Measurements from ENCODE around the gene IFT52.
"Not testable (repeated sequence)": the region's sequence is repeated elsewhere in the genome, so short reads cannot be mapped to it uniquely, and the experiment has no call there.

IFT52 gene

DNA sequence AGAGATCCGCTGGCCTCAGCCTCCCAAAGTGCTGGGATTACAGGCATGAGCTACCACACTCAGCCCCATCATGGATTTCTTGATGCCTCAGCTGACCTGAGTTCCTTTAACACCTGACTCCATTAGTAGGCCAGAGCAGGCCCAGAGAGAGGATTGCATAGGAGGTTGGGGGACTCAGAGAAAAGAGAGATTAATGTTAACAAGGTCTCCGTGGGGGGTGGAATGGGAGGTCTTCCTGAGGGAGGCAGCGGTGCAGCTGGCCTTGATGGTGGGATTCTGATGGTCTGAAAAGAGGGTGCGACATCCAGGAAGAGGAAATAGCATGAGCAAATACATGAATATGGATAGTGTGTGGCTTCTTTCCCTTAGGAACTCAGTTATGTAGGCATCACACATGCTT is 22.0 kb upstream of the IFT52 start:
- DNase-seq = no peak

DNA sequence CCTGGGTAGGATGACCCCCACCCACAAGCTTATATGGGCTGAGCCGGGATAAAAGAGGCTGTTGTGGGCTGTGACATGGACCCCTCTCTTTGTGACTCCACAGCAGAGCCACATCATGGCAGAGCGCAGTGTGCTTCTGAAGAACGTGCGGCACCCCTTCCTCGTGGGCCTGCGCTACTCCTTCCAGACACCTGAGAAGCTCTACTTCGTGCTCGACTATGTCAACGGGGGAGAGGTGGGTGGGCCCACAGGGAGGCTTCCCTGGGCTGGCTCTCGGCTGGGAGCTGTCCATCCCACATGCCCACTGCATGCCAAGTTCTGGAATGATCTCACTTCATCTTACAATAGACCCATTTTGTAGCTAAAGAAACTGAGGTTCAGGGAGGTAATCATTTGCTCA is 21.5 kb upstream of the IFT52 start:
- no peak for DNase-seq

DNA sequence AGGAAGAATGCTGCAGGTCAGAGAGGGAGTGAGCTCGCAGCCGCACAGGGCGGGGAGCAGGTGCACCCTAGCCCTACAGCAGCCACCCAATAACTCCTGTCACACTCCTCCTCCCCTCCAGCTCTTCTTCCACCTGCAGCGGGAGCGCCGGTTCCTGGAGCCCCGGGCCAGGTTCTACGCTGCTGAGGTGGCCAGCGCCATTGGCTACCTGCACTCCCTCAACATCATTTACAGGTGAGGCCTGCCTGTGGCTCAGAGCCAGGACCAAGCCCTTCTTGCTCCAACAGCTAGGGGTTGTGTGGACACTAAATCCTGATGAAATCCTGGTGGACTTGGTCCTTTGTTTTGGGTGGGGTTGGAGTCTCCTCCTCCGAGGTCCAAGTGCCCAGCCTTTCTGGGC is 20.2 kb upstream of the IFT52 start:
- no peak for DNase-seq

DNA sequence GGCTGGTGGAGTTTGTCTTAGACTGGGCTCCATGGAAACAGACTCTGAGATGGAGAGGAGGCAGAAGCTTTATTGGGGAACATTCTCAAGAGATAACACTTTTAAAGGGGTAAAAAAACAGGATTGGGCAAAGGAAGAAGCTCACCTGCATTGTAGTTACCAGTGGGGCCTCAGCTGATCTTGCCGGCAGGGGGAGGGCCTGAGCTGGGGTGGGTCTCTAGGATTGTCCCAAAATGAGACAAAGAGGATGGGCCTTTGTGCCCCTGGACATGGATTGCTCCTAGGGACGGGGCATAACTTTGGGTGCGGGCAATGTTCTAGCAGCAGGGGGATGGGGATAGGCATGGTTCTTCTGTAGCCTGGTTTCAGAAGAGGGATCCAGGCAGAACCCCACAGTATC is 19.4 kb upstream of the IFT52 start:
- no peak for DNase-seq

DNA sequence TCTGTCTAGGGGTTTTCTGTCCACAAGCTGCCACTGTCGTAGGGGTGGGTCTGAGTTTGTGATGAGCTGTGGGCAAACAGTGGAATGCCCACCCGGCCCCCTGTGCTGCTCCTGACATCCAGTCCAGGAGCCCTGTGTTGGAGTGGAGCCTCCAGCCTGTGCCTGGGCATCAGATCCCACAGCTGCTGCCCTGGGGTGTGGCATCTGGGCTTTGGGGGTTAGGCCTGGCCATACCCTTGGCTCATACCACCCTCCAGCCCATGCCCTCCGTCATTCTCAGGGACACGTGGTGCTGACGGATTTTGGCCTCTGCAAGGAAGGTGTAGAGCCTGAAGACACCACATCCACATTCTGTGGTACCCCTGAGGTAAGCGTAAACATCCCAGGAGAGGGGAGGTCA is 19.0 kb upstream of the IFT52 start:
- no peak for DNase-seq

DNA sequence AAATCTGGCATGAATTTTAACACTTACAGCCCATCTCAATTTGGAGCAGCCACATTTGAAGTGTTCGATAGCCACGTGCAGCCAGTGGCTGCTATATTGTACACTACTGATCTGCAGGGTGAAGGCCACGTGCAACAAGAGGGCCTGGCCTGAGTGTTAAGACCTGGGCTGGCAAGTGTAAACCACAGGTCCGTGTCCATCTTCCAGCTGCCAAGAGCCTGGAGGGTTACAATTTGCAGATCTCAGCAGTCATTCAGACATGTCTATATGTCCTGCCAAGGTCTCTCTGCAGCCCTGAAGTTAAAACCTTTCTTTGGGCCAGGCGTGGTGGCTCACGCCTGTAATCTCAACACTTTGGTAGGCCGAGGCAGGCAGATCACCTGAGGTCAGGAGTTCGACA is 17.8 kb upstream of the IFT52 start:
- DNase-seq = no peak

DNA sequence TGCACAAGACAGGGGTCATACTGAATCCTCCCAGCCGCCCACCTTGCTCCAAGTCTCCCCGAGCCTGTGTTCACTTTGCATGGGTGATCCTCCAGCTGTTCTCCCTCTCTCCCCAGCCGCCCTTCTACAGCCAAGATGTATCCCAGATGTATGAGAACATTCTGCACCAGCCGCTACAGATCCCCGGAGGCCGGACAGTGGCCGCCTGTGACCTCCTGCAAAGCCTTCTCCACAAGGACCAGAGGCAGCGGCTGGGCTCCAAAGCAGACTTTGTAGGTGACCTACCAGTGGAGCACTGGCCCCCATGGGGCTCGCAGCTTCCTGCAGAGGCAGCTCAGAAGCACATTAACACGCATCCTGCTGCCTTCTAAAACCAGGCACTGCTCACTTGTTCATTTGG is 14.6 kb upstream of the IFT52 start:
- DNase-seq = no peak

DNA sequence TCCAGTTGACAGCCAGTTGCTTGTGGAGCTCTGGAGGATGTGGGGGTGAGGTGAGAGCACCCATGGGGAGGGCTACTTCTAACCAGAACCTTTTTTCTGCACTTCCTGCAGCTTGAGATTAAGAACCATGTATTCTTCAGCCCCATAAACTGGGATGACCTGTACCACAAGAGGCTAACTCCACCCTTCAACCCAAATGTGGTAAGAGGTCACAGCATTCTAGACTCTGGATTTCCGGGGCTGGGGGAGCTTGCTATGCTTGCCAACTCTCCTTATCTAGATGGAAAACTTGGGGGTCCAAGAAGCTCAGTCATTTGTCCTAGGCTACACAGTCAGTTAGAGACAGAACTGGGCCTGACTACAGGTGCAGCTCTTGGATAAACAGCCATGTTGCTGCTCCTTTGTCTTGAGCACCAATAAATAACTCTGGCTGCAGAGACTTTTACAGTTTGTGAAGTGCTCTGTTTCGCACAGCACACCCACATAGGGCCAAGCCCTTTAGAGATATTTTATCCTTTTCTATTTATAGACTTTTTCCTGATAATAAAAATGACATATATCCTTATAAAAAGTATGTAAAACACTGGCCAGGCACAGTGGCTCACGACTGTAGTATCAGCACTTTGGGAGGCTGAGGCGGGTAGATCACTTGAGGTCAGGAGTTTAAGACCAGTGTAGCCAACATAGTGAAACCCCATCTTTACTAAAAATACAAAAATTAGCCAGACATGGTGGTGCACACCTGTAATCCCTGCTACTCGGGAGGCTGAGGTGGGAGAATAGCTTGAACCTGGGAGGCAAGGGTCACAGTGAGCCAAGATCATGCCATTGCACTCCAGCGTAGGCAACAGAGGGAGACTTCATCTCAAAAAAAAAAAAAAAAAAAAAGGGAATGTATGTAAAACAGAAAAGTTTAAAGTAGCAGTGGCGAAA is 10.6 kb upstream of the IFT52 start:
- no peak for DNase-seq

DNA sequence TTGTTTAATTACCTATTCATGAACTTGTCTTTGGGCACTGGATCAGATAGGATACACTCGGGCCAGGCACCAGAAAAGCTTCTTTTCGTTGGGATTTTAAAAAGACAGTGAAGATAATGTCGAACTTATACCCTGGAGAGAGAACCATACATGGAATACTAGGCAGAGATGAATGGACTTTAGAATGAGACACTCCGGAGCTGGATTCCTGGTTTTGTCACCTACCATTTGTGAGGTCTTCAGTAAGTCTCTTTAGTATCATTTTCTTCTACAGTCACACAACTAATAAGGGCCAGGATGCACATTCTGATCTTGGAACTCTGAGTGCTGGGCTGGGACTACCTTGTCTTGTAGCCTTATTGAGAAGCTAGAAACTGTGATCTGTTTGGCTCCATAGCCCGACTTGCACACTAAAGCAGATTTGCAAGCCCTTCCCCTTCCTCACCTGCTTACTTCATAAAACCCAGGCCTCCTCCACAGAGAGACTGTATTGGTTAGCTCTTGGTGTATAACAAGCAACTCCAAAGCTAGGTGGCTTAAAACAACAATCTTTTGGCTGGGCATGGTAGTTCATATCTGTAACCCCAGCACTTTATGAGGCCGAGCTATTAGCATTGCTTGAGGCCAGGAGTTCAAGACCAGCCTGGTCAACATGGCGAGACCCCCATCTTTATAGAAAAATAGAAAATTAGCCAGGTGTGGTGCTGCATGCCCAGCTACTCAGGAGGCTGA is 7.4 kb upstream of the IFT52 start:
- DNase-seq = no peak

DNA sequence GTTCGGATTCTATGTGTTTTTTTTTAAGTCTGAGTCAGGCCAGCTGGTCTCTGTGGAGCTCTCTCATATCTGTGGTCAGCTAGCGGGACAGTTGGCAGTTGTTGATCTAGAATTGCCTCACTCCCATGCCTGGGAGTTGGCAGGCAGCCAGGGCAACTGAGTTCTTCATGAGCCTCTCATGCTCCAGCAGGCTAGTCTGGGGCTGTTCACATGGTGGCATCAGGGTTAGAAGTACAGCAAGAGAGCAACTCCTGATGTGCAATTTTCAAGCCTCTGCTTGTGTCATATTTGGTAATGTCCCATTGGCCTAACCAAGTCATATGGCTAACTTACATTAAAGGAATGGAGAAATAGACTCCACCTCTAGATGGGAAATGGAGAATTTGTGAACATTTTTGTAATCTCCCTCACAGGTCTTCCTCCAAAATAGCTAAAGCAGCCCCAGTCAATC is 6.7 kb upstream of the IFT52 start:
- DNase-seq = no peak

DNA sequence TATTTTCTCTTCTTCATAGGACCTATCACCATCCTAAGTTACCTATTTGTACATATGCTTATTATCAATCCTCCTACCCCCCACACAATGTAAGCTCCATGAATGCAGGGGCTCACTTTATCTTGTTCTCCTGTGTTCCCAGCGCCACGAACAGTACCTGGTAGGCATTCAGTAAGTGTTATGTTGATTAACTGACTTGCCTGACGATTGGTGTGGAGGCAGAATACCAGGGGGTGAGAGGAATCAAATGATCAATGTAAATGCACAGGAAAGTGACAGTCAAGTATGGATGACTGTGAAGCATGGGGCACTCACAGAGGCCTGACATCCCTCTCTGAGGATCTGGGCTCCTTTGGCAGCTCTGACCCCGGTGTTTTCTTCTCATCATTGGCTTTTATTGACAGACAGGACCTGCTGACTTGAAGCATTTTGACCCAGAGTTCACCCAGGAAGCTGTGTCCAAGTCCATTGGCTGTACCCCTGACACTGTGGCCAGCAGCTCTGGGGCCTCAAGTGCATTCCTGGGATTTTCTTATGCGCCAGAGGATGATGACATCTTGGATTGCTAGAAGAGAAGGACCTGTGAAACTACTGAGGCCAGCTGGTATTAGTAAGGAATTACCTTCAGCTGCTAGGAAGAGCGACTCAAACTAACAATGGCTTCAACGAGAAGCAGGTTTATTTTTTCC is 6.1 kb upstream of the IFT52 start:
- no peak for DNase-seq

DNA sequence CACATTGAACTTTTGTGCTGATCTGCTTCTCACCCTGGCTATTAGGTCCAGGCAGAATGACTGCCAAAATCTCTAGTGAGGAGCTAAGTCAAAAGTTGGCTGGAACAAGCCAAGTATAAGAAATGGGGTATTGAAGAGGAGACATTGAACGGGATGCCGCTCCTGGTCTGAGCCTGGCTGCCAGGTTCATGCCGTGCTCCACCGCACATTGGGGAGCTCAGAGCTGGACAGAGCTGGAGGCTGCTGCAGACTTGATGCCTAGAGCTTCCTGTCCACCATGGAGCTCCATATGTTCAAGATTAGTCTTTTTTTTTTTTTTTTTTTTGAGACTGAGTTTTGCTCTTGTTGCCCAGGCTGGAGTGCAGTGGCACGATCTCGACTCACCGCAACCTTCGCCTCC is 4.1 kb upstream of the IFT52 start:
- no peak for DNase-seq

DNA sequence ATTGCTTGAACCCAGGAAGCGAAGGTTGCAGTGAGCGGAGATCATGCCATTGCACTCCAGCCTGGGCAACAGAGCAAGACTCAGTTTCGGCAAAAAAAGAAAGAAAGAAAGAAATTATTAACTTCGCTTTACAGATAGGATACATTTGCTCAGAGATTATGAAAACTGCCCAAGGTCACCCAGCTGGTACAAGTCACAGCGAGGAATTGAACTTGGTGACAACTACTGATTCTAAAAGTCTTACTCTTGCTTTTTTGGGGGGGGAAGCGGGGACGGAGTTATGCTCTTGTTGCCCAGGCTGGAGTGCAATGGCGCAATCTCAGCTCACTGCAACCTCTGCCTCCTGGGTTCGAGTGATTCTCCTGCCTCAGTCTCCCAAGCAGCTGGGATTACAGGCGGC is 2.2 kb upstream of the IFT52 start:
- DNase-seq = not testable (repeated sequence)

DNA sequence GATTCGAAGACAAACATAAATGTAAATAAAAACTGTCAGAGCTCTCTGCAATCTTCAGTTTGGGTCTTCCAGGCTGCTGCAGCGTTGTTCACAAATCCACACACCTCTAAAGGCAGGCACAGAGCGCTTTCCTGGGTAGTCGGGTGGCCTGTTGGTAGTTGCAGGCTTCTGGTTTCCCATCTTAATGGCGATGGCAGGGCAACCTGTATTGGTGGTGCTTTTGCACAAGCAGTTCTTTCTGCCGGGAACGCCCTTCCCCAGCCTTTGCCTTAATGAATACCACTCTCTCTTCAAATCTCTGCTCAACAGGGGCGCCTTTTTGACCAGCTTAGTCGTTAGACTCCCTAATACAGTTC is 723 bp upstream of the IFT52 start:
- DNase-seq = peak; percentile 32

DNA sequence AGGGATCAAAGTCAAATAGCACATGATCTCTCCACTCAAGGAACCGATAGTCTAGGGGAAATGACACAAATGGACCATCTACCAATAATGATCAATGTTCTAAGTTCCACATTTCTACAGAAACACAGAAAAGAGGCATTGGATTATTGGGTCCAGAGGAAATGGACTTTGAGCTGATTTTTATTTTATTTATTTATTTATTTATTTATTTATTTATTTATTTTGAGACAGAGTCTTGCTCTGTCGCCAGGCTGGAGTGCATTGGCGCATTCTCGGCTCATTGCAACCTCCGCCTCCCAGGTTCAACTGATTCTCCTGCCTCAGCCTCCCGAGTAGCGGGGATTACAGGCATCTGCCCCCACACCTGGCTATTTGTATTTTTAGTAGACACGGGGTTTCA is 11.2 kb downstream of the IFT52 start:
- not testable (repeated sequence) for DNase-seq

DNA sequence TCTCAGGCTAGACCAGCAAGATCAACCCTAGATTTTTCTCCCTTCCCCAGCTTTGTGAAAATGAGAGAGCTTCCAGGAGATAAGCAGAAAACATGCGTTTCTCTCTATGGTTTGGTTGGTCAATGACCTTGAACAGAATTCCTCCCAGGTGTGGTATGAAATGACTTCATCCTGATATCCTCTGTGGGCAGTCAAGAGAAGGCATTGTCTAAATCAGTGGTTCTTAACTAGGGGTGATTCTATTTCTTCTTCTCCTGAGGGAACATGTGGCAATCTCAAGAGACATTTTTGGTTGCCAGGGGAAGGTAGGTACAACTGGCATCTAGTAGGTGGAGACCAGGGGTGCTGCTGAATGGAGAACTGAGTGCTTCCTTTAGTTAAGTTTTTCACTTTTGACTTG is 12.4 kb downstream of the IFT52 start:
- no peak for DNase-seq

DNA sequence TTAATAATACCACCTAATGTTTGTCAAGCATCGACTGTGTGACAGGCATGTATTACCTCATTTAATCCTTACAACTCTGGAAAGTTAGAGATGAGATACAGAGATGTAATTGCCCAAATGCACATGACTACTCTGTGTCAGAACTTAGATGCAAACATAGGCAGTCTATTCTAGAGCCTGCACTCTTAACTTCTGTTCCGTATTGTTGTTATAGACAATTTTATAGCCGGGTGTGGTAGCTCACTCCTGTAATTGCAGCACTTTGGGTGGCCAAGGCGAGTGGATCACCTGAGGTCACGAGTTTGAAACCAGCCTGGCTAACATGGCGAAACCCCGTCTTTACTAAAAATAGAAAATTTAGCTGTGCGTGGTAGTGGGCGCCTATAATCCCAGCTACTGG is 15.0 kb downstream of the IFT52 start:
- DNase-seq = no peak

DNA sequence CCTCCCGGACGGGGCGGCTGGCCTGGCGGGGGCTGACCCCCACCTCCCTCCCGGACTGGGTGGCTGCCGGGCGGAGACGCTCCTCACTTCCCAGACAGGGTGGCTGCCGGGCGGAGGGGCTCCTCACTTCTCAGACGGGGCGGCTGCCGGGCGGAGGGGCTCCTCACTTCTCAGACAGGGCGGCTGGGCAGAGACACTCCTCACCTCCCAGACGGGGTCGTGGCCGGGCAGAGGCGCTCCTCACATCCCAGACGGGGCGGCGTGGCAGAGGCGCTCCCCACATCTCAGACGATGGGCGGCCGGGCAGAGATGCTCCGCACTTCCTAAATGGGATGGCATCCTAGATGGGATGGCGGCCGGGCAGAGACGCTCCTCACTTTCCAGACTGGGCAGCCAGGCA is 16.5 kb downstream of the IFT52 start:
- not testable (repeated sequence) for DNase-seq

DNA sequence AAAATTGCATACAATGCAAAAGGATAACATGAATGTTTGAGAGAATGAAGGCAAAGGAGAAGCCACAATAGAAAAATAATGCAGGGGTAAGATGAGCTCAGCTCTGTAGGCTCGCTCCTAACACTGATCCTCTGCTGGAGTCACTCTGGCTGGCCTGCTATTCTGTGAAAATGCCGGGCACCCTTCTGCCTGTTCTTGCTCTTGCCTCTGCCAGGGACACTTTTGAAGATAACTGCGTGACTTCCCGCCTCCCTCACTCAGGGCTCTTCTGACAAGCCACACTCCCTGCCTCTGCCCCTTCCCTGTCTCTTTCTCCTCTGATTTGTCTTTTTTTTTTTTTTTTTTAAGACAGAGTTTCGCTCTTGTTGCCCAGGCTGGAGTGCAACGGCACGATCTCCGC is 40.9 kb downstream of the IFT52 start:
- DNase-seq = no peak

DNA sequence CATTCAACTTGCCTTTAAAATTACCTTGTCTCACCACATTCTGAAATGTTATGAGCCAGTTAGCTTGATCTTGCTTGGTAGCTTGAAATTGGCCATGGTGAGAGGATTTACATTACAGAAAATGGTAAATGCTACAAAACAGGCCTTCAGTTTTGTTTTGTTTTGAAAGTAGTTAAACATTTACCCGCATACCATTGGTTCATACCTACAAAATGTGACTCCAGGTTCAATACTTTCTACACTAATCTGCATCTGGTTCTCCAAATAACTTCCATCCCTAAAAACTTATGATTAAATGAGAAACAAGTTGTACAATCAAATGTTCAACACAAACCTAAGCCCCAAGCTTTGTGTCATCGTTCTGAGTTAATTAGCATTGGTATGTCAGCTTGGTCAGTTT is 45.7 kb downstream of the IFT52 start:
- no peak for DNase-seq

DNA sequence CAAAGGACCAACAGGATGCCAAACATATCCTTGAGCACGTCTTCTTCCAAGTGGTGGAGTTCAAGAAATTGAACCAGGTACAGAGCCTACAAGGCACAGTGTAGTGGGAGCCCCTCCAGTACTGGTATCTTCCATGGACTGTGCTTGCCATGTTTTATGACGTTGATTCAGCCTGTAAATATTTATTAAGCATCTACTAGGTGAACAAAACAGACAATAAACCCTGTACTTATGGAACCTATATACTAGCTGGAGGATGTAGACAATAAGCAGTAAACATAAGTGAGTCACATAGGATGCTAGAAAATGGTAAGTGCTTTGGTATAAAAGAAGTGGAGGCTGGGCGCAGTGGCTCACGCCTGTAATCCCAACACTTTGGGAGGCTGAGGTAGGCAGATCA is 51.8 kb downstream of the IFT52 start:
- no peak for DNase-seq

DNA sequence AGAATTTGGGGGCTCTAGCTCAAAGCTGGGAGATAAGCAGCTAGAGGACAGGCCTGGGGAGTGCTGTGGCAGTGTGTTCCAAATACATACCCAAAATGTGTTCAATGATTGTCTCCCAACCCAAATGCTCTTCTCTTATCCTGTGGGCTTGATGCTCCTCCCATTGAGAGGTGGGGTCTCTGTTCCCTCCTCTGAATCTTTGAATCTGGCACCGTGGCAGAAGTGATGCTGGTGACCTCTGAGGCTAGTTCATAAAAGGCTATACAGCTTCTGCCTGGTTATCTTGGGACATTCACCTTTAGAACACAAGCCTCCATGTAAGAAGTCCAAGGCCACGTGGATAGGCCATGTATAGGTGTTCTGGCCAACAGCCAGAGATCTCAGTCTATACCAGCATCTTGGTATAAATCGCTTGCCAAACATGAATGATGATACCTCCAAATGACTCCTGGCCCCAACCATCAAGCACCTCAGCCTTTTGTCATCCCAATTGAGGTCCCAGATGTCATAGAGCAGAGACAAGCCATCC is 60.3 kb downstream of the IFT52 start:
- no peak for DNase-seq

DNA sequence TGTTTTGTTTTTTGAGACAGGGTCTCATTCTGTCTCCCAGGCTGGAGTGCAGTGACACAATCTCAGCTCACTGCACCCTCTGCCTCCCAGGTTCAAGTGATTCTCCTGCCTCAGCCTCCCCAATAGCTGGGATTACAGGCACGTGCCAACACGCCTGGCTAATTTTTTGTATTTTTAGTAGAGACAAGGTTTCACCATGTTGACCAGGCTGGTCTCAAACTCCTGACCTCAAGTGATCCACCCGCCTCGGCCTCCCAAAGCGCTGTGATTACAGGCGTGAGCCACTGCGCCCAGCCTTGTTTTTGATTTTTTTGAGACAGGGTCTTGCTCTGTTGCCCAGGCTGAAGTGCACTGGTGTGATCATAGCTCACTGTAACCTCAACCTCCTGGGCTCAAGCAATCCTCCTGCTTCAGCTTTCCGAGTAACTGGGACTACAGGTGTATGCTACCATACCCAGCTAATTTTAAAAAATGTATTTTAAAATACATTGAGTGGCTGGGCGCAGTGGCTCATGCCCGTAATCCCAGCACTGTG is 61.0 kb downstream of the IFT52 start:
- DNase-seq = not testable (repeated sequence)

Measured in CD4-positive, alpha-beta T cell treated with Interleukin-17A for 4 hours (primary cell).